SK-N-SH treated with all-trans-retinoic acid at 6 μM for 48 hours (cell line): ENCODE data around the gene SLC51B.

ENCODE experiments used
- PPARA ChIP-seq: fragments of 250-450 bp; sonication (Bioruptor Pico); IDR thresholded peaks from 2 replicates; pipeline ENCODE4 v1.5.0; 2020; ENCODE audit warnings: mild to moderate bottlenecking, borderline replicate concordance
- RARB ChIP-seq: fragments of 250-450 bp; sonication (Bioruptor Pico); IDR thresholded peaks from 2 replicates; pipeline ENCODE4 v1.8.0; 2021; ENCODE audit warnings: mild to moderate bottlenecking, moderate library complexity
- TF ChIP-seq, protein P1 (sequence below): fragments of 250-450 bp; sonication (Bioruptor Pico); IDR thresholded peaks from 2 replicates; pipeline ENCODE4 v1.8.0; 2020; ENCODE audit warnings: mild to moderate bottlenecking, moderate library complexity, borderline replicate concordance

DNA sequence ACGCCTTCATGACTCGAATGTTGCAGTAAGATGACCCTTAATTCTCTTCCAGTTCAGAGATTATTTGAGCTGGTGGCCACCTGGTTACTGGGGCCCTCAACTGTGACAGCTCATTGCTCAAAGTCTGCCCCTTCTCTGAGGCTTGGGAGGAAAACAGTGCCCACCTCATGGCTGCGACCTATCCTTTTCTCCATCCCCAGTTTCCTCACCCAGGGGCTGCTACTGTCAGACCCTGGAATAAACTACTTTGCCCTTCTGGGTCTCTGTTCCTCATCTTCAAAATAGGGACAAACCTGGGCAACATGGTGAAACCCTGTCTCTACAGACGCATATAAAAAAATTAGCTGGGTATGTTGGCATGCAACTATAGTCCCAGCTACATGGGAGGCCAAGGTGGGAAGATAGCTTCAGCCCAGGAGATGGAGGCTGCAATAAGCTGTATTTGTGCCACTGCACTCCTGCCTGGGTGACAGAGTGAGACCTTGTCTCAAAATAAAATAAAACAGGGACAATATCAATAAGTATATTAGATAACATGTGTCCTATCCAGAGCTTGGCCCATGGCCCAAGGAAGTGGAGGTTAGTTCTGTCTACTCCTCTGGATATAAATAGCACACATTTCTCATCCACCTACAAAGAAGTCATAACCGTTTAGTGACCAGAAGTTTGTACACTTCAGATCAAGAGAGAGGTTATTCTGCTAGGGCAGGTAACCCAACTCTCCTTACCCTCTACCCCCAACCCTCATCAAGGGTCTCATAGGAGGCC lies 24.8 kb downstream of the SLC51B start:
- TF ChIP-seq PPARA (CRISPR knock-in tag) (no peak), RARB (CRISPR knock-in tag) (no peak)
- TF ChIP-seq, protein P1, sequence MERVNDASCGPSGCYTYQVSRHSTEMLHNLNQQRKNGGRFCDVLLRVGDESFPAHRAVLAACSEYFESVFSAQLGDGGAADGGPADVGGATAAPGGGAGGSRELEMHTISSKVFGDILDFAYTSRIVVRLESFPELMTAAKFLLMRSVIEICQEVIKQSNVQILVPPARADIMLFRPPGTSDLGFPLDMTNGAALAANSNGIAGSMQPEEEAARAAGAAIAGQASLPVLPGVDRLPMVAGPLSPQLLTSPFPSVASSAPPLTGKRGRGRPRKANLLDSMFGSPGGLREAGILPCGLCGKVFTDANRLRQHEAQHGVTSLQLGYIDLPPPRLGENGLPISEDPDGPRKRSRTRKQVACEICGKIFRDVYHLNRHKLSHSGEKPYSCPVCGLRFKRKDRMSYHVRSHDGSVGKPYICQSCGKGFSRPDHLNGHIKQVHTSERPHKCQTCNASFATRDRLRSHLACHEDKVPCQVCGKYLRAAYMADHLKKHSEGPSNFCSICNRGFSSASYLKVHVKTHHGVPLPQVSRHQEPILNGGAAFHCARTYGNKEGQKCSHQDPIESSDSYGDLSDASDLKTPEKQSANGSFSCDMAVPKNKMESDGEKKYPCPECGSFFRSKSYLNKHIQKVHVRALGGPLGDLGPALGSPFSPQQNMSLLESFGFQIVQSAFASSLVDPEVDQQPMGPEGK = no peak
